Esophagus squamous epithelium (tissue), 4 donors: ENCODE data around the gene MYOM3.

Source experiments
- POLR2A ChIP-seq, 4 donors: fragments of 450-650 bp; IDR thresholded peaks; one replicate each; pipeline ENCODE4 v1.6.1; 2017; ENCODE audit warnings: antibody characterized with exemption in 4 of 4, mild to moderate bottlenecking in 4 of 4, moderate library complexity in 3 of 4
- TF ChIP-seq, protein P1 (sequence below), 6 experiments: fragments of 450-650 bp in 4 of 6; fragments of 200-600 bp in 2 of 6; sonication (generic) in 2 of 6; IDR thresholded peaks; one replicate each; pipeline ENCODE4 v1.5.1; 2016 to 2019; ENCODE audit warnings: antibody characterized with exemption in 6 of 6, mild to moderate bottlenecking in 4 of 6, moderate library complexity in 4 of 6

DNA sequence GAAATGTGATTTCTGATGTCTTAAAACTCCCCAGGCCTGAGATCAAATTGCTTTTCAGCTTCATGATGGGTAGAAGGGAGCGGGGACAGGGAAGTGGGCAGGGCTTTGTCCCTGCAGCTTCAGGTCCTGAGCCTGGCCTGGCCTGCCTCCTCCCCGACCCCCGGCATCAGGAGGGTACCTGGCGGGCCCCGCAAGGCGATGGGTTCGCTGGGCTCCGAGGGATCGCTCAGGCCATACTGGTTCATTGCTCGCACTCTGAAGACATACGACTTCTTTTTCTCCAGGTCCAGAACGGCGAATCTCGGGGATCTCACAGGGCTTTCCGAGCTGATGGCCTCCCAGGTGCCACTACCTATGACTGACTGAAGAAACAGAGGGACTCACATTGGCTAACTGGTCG lies 25.5 kb downstream of the MYOM3 start:
- TF ChIP-seq, protein P1, sequence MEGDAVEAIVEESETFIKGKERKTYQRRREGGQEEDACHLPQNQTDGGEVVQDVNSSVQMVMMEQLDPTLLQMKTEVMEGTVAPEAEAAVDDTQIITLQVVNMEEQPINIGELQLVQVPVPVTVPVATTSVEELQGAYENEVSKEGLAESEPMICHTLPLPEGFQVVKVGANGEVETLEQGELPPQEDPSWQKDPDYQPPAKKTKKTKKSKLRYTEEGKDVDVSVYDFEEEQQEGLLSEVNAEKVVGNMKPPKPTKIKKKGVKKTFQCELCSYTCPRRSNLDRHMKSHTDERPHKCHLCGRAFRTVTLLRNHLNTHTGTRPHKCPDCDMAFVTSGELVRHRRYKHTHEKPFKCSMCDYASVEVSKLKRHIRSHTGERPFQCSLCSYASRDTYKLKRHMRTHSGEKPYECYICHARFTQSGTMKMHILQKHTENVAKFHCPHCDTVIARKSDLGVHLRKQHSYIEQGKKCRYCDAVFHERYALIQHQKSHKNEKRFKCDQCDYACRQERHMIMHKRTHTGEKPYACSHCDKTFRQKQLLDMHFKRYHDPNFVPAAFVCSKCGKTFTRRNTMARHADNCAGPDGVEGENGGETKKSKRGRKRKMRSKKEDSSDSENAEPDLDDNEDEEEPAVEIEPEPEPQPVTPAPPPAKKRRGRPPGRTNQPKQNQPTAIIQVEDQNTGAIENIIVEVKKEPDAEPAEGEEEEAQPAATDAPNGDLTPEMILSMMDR (IDR thresholded peaks at IDR 0.05) = no peak
- TF ChIP-seq POLR2A (IDR thresholded peaks at IDR 0.05) = no peak
